Measurements from ENCODE around the gene SGMS1. TPM values are rescaled to one million over a fixed set of nuclear protein-coding genes. Genes with fewer than 3 reads are reported as not detected.
"Not testable (repeated sequence)": the region's sequence is repeated elsewhere in the genome, so short reads cannot be mapped to it uniquely, and the experiment has no call there.

Gene SGMS1
- total RNA-seq, 1 donor from 2014 or later, result 25.6 TPM

DNA sequence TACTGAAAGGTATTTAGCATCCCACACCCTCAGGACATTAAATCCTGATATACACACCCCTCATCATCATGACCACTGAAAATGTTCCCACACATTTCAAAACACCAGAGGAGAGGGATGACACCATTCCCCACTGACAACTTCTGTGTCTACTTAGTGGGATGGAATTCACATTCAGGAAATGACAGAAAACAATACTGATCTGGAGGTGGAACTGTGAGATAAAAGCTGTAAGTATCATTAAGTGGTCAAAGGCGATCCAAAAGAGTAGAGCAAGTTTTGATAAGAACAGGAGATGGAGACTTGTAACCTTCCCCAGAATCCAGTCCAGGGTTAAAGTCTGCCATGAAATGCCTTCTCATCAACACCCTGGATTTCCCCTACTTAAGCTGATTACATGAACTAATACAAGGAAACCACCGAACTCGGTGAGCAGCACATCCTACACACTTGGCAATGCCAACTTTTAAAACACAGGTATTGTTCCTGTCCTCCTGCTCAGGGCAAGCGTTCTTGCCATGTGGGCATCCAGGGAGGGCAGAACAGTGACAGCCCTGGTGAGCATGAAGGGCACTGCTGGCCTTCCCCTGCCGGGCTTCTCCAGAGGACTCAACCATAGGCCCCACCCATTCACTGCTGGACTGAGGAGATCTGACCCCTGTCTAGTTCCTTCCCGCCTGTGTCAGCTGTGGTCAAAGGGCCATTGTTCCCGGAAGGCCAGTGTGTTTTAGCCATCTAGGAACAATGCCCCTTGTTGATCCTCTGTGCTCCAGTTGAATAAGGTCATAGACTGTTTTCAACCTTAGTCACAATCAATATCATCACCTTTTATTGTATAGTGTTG lies 85.0 kb downstream of the SGMS1 start:
- H3K36me3 Mint-ChIP-seq (ENCODE audit: low read depth, unreplicated experiment), result peaks cover 3% of the 10 kb centered on the region
- peaks cover 4% of the 10 kb centered on the region for H3K4me1 Mint-ChIP-seq (ENCODE audit: low read depth, unreplicated experiment)
- Histone ChIP-seq H2AFZ (ENCODE audit: low read depth, low read length) (no peak overlapping the region), H3K27ac (ENCODE audit: low read depth, low read length) (no peak overlapping the region), H3K9me3 (ENCODE audit: insufficient read depth, low read depth, low read length) (no peaks in the 10 kb centered on the region), H3K4me1 (ENCODE audit: insufficient read depth, low read length) (peaks cover 12% of the 10 kb centered on the region), H3K27me3 (ENCODE audit: insufficient read depth, low read length) (no peaks in the 10 kb centered on the region), H3K4me2 (ENCODE audit: low read length) (no peak overlapping the region), H3K9ac (ENCODE audit: low read length) (no peak overlapping the region), H3K79me2 (ENCODE audit: insufficient read depth, low read length) (peaks cover 3% of the 10 kb centered on the region), H3K36me3 (ENCODE audit: insufficient read depth, low read length) (no peaks in the 10 kb centered on the region), H4K20me1 (ENCODE audit: insufficient read depth, low read length) (no peaks in the 10 kb centered on the region), H3K4me3 (ENCODE audit: insufficient read depth, low read depth, low read length) (no peak overlapping the region)
- no peaks in the 10 kb centered on the region for H3K27me3 Mint-ChIP-seq (ENCODE audit: low read depth, unreplicated experiment)
- DNase-seq (ENCODE audit: low read depth), result peak; percentile 34
- H3K9me3 Mint-ChIP-seq (ENCODE audit: unreplicated experiment), result no peaks in the 10 kb centered on the region
- H3K4me3 Mint-ChIP-seq (ENCODE audit: unreplicated experiment), result no peak overlapping the region
- no peak overlapping the region for H3K27ac Mint-ChIP-seq (ENCODE audit: unreplicated experiment)
- FAIRE-seq, result no peak
- TF ChIP-seq EZH2 (IDR thresholded peaks at IDR 0.05; ENCODE audit: insufficient read depth, low read length), result no peak
- TF ChIP-seq, protein P1, sequence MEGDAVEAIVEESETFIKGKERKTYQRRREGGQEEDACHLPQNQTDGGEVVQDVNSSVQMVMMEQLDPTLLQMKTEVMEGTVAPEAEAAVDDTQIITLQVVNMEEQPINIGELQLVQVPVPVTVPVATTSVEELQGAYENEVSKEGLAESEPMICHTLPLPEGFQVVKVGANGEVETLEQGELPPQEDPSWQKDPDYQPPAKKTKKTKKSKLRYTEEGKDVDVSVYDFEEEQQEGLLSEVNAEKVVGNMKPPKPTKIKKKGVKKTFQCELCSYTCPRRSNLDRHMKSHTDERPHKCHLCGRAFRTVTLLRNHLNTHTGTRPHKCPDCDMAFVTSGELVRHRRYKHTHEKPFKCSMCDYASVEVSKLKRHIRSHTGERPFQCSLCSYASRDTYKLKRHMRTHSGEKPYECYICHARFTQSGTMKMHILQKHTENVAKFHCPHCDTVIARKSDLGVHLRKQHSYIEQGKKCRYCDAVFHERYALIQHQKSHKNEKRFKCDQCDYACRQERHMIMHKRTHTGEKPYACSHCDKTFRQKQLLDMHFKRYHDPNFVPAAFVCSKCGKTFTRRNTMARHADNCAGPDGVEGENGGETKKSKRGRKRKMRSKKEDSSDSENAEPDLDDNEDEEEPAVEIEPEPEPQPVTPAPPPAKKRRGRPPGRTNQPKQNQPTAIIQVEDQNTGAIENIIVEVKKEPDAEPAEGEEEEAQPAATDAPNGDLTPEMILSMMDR (IDR thresholded peaks at IDR 0.05; ENCODE audit: insufficient read depth, low read depth, low read length), result no peak

GRCh38 chr10:50536617-50537240 lies 87.0 kb downstream of the SGMS1 start:
- Histone ChIP-seq H2AFZ (ENCODE audit: low read depth, low read length) (no peak overlapping the region), H4K20me1 (ENCODE audit: insufficient read depth, low read length) (no peaks in the 10 kb centered on the region), H3K4me3 (ENCODE audit: insufficient read depth, low read depth, low read length) (no peak overlapping the region), H3K9me3 (ENCODE audit: insufficient read depth, low read depth, low read length) (no peaks in the 10 kb centered on the region), H3K27ac (ENCODE audit: low read depth, low read length) (no peak overlapping the region), H3K36me3 (ENCODE audit: insufficient read depth, low read length) (no peaks in the 10 kb centered on the region), H3K4me1 (ENCODE audit: insufficient read depth, low read length) (peaks cover 12% of the 10 kb centered on the region), H3K79me2 (ENCODE audit: insufficient read depth, low read length) (peaks cover 3% of the 10 kb centered on the region), H3K9ac (ENCODE audit: low read length) (no peak overlapping the region), H3K27me3 (ENCODE audit: insufficient read depth, low read length) (no peaks in the 10 kb centered on the region), H3K4me2 (ENCODE audit: low read length) (no peak overlapping the region)
- DNase-seq (ENCODE audit: low read depth) (peak; percentile 46), FAIRE-seq (peak; percentile 54)
- no peak overlapping the region for H3K27ac Mint-ChIP-seq (ENCODE audit: unreplicated experiment)
- peaks cover 4% of the 10 kb centered on the region for H3K4me1 Mint-ChIP-seq (ENCODE audit: low read depth, unreplicated experiment)
- H3K9me3 Mint-ChIP-seq (ENCODE audit: unreplicated experiment), result no peaks in the 10 kb centered on the region
- H3K36me3 Mint-ChIP-seq (ENCODE audit: low read depth, unreplicated experiment), result peaks cover 3% of the 10 kb centered on the region
- no peaks in the 10 kb centered on the region for H3K27me3 Mint-ChIP-seq (ENCODE audit: low read depth, unreplicated experiment)
- TF ChIP-seq EZH2 (IDR thresholded peaks at IDR 0.05; ENCODE audit: insufficient read depth, low read length), result no peak
- TF ChIP-seq, protein P1 (IDR thresholded peaks at IDR 0.05; ENCODE audit: insufficient read depth, low read depth, low read length), result no peak
- H3K4me3 Mint-ChIP-seq (ENCODE audit: unreplicated experiment), result no peak overlapping the region

DNA sequence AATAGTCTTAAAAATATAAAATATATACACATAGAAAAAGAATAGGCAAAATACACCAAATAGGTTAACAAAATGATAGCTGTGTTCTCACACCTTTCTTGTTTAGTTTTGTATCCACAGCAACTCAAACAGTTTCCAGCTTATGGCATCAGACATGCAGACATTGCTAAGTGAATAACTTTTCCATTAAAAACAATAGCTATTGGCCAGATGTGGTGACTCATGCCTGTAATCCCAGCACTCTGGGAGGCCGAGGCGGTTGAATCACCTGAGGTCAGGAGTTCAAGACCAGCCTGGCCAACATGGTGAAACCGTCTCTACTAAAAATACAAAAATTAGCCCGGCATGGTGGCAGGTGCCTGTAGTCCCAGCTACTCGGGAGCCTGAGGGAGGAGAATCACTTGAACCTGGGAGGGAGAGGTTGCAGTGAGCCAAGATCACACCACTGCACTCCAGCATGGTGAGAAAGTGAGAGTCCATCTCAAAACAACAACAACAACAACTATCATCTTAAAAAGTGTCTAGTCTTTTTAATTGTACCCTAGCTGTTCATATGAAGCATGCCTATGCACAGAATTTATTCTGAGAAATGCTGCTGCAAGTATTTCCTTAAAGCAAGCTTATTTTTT lies 88.9 kb downstream of the SGMS1 start:
- H3K27ac Mint-ChIP-seq (ENCODE audit: unreplicated experiment); H3K9me3 ChIP-seq (ENCODE audit: insufficient read depth, low read depth, low read length); H3K9ac ChIP-seq (ENCODE audit: low read length); H3K27me3 Mint-ChIP-seq (ENCODE audit: low read depth, unreplicated experiment); H3K79me2 ChIP-seq (ENCODE audit: insufficient read depth, low read length); H2AFZ ChIP-seq (ENCODE audit: low read depth, low read length); H3K4me3 ChIP-seq (ENCODE audit: insufficient read depth, low read depth, low read length); H3K36me3 Mint-ChIP-seq (ENCODE audit: low read depth, unreplicated experiment); H4K20me1 ChIP-seq (ENCODE audit: insufficient read depth, low read length); H3K4me1 Mint-ChIP-seq (ENCODE audit: low read depth, unreplicated experiment); FAIRE-seq; H3K9me3 Mint-ChIP-seq (ENCODE audit: unreplicated experiment); H3K36me3 ChIP-seq (ENCODE audit: insufficient read depth, low read length); H3K27me3 ChIP-seq (ENCODE audit: insufficient read depth, low read length); H3K4me3 Mint-ChIP-seq (ENCODE audit: unreplicated experiment): not testable (repeated sequence)
- DNase-seq (ENCODE audit: low read depth), result peak; percentile 83
- peak overlapping the region; percentile 46 for H3K27ac ChIP-seq (ENCODE audit: low read depth, low read length)
- peaks cover 12% of the 10 kb centered on the region for H3K4me1 ChIP-seq (ENCODE audit: insufficient read depth, low read length)
- peak overlapping the region; percentile 37 for H3K4me2 ChIP-seq (ENCODE audit: low read length)
